ENCODE data around the gene RAD51B. TPM values are rescaled to one million over a fixed set of nuclear protein-coding genes. Genes with fewer than 3 reads are reported as not detected.

The RAD51B gene
- polyA plus RNA-seq (2012; ENCODE audit: missing spikeins) = 19.6 TPM

DNA sequence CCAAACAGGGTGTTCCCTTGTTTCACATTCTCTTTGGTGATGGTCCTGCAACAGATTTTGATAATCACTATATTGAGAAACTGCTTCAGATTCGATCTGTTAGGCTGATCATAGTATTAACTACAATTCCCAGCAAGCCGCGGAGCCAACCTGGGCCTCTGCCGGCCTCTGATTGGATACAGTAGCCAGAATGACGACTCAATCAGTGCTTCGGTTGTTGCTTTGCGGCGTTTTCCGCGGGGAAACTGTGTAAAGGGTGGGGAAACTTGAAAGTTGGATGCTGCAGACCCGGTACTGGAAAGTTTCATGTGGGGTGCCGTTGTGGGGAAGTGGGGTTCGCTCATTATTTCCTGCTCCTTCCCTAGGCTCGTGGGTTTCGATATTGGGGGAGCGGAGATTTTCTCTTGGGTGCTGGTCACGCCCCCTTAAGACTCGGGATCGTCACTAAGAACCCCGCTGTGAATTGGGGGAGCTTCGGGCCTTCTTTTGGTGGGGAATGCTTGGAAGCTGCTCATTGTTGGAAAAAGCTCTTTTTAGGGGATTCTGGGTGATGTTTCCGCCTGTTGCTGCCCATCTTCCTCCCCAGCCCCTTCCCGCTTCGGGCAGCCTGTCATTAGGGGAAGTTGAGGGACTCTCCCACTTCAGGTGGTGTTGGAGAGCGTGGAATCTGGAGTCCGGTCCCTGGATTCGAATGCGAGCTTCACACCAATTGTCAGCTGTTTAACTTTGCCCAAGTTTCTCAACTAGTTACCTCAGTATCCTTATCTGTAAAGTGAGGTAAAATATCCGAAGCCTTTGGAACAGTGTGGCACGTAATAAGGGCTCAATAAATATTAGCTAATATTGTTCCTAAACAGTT is at the start of gene RAD51B:
RAD51B (plus strand) TSS at position 217 of the 859 bp plus-strand sequence.
- FAIRE-seq = peak; percentile 96
- peak; percentile 34; the same call in 1 of the 2 replicates for TF ChIP-seq TAF1 (IDR thresholded peaks at IDR 0.05; ENCODE audit: borderline replicate concordance, low read depth, low read length)
- peak; percentile 60 for TF ChIP-seq POLR2AphosphoS5 (IDR thresholded peaks at IDR 0.05; ENCODE audit: low read depth, low read length)
- peak; percentile 58 for TF ChIP-seq POLR2A (IDR thresholded peaks at IDR 0.05; ENCODE audit: low read depth, low read length)

DNA sequence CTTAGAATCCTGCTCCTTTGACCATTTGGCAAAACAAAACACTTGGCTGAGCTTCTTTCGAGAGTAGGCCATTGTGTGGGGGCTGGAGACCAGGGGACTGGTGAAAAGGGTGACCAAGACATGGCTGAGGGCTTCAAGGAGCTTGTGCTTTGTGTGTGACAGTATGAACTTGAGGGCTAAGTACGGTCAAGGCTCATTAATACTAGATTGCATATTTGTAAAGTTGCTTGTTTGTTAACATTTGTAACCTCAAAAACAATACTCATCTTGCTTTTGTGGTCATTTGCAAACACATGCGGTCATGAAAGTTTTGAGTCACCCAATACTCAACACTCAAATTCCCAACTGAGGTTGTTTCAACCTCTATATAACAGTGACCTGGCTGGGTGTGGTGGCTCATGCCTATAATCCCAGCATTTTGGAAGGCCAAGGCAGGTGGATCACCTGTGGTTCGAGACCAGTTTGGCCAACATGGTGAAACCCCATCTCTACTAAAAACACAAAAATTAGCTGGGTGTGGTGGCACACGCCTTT is 45.7 kb upstream of the RAD51B start:
- DNase-seq (ENCODE audit: insufficient read length) = no peak
- FAIRE-seq = no peak
- no peak for TF ChIP-seq POLR2AphosphoS5 (IDR thresholded peaks at IDR 0.05; ENCODE audit: low read depth, low read length)

More for the DNA sequence above, at the start of gene RAD51B:
- DNase-seq (ENCODE audit: insufficient read length) = peak; percentile 57

DNA sequence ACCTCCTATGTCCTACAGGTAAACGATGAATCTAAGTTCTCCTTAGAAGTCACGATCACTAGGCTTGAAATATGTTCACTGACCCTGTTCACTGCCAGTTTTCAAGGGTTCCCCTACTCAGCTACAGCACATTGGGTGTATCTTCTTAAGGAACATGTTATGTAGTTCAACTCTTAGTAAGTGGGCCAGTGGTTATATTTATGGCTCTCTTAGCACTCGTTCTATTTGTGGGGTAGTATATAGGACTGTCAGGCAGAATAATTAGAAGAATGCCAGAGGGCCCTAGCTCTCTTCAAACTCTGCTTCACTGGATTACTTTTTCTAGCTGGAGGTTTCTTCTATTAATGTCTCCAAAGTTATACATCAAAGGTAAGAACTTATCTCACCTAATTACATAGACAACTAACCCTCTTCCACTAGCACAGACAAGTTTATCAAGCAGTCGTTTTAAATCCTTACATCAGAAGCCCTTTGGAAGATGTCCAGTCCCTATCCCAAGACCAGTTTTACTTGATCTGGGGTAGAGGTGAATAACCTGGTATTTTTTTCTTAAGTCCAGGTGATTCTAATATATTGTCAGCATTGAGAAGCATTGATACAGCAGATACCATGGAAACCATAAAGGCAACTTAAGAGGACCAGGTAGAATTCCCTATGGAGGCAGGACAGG is 42.8 kb upstream of the RAD51B start:
- DNase-seq (ENCODE audit: insufficient read length) (no peak), FAIRE-seq (no peak)
- TF ChIP-seq POLR2A (IDR thresholded peaks at IDR 0.05; ENCODE audit: low read depth, low read length) (no peak), POLR2AphosphoS5 (IDR thresholded peaks at IDR 0.05; ENCODE audit: low read depth, low read length) (no peak), TAF1 (IDR thresholded peaks at IDR 0.05; ENCODE audit: borderline replicate concordance, low read depth, low read length) (no peak)

DNA sequence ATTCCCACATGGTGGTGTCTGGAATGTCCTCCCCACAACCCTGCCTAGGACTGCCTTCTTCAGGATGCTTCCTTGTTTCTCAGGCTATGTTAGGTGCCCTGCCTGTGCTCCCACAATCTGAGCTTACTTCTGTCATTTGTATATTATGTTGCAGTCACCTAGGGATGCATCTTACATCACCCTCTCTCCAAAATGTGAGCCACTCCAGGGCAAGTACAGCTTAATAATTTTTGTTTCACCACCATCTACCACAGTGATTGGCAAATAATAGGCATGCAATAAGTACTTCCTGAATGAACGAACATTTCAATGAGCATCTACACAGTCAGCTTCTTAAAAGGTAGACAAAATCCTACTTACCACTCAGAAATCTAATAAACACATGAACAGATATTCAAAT is 40.8 kb upstream of the RAD51B start:
- no peak for FAIRE-seq
- no peak for DNase-seq (ENCODE audit: insufficient read length)
- TF ChIP-seq POLR2AphosphoS5 (IDR thresholded peaks at IDR 0.05; ENCODE audit: low read depth, low read length) (no peak), TAF1 (IDR thresholded peaks at IDR 0.05; ENCODE audit: borderline replicate concordance, low read depth, low read length) (no peak), POLR2A (IDR thresholded peaks at IDR 0.05; ENCODE audit: low read depth, low read length) (no peak)

DNA sequence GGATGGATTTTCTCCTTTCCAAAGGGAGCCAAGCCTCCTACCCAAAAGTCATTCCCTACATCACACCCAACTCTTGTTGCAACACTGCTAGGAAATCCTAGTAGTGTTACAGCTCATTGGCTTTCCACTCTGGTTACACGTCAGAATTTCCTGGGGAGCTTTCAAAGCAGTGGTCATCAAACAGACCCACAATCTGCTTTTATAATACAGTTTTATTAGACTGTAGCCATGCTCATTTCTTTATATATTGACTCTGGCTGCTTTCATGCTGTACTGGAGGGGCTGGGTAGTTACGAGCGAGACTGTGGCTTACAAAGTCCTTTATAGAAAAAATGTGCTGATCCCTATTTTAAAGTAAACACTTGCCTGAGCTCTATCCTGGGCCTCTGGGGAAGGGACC is 37.5 kb upstream of the RAD51B start:
- FAIRE-seq (no peak), DNase-seq (ENCODE audit: insufficient read length) (no peak)
- TF ChIP-seq POLR2A (IDR thresholded peaks at IDR 0.05; ENCODE audit: low read depth, low read length) (no peak), POLR2AphosphoS5 (IDR thresholded peaks at IDR 0.05; ENCODE audit: low read depth, low read length) (no peak), TAF1 (IDR thresholded peaks at IDR 0.05; ENCODE audit: borderline replicate concordance, low read depth, low read length) (no peak)

DNA sequence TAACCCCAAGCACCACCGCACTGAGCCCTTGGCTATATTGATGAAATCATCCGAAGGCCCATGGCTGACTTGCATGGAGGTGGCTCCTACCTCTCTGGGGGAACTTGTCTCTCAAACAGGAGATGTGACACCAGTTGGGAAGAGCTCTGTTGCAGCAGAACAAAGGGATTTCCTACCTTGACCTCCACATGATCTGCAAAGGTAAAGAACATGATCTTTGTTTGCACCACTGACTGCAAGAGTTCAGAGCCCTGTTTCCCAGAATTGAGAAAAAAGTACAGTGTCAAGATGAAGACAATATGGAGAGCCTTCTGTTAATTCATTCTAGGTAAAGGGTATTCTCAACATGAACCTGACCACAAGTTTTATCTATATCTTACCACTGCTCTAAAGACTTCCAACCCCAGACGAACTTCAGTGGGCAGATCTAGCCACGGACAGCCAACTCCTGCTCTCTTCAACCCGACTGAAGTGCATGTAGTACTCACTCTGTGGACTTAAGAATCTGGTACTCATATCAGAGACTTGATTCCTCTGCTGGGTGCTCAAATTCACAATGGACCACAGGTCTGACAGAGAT is 35.2 kb upstream of the RAD51B start:
- DNase-seq (ENCODE audit: insufficient read length) (no peak), FAIRE-seq (no peak)
- TF ChIP-seq POLR2A (IDR thresholded peaks at IDR 0.05; ENCODE audit: low read depth, low read length) (no peak), TAF1 (IDR thresholded peaks at IDR 0.05; ENCODE audit: borderline replicate concordance, low read depth, low read length) (no peak), POLR2AphosphoS5 (IDR thresholded peaks at IDR 0.05; ENCODE audit: low read depth, low read length) (no peak)

DNA sequence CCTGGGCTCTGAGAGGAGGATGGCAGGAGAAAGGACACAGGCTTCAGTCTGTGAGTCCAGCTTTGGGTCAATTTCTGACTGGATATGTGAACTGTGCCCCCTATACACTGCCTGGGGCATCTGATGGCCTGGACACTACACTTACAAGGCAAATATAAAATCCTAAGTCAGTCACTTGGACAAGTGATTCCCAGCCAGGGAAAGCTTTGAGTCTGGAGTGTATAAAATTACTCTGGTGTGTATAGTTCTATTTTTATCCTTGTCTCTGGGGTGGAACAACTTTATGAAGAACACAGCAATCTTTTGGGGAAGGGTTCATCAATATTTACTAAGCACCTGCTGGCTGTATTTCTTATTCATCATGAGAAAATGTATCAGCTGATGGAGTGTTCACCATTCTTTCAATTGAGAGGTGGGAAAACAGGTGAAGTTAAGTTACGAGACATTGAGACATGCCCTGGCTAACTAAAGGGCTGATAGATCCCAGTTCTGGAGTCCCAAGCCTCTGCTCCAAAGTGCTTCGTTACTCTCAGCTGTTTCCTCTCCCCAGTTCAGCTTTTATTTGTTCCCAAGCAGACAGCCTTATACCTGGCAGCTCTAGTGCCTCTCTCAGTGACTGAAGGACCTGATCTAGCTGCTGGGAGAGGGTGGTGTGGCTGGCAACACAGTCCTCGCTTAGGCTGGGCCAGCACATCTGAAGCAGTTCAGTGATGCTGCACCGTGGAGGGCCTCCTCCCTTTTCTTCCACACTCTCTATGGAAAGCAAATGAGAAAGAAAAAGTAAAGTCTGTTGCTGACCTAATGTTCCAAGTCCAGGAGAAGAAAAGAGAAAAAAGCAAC is 34.1 kb upstream of the RAD51B start:
- DNase-seq (ENCODE audit: insufficient read length) (no peak), FAIRE-seq (no peak)
- TF ChIP-seq TAF1 (IDR thresholded peaks at IDR 0.05; ENCODE audit: borderline replicate concordance, low read depth, low read length) (no peak), POLR2AphosphoS5 (IDR thresholded peaks at IDR 0.05; ENCODE audit: low read depth, low read length) (no peak), POLR2A (IDR thresholded peaks at IDR 0.05; ENCODE audit: low read depth, low read length) (no peak)

DNA sequence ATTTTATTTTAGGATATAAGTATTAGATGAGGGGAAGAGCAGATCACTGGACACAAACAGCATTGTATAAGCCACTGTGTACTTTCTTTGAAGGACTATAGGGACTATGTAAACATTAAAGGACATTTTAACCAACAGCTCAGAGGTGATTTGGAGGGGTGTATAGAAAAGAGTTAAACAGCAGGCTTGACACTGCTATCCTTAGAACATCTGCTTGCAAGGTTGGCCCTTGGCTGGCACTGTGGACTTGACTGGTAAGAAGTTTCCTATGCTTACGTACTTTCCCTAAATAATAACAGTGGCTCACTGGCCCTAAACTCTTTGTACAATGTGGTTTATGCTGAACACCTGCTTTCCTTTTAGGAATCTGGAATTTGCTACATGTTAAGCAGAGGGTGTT is 31.9 kb upstream of the RAD51B start:
- no peak for DNase-seq (ENCODE audit: insufficient read length)
- no peak for TF ChIP-seq POLR2A (IDR thresholded peaks at IDR 0.05; ENCODE audit: low read depth, low read length)
- no peak for TF ChIP-seq POLR2AphosphoS5 (IDR thresholded peaks at IDR 0.05; ENCODE audit: low read depth, low read length)
- no peak for TF ChIP-seq TAF1 (IDR thresholded peaks at IDR 0.05; ENCODE audit: borderline replicate concordance, low read depth, low read length)
- no peak for FAIRE-seq

DNA sequence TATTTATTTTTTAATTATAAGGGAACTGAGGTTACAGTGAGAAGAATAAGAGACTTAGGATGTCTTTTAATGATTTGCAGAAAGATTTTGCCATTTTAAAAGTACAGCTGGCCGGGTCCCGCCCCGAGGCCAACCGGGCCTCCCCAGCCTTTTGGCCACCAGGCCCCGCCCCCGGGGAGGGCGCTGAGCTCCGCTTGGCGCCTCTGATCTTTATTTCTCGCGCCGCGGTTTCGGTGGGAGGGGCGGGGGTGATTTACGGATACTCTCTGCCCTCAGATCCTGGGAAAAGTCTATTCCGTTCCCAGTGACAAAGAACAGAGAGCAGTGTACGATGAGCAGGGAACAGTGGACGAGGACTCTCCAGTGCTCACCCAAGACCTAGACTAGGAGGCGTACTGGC is 20.8 kb upstream of the RAD51B start:
- DNase-seq (ENCODE audit: insufficient read length) = no peak

DNA sequence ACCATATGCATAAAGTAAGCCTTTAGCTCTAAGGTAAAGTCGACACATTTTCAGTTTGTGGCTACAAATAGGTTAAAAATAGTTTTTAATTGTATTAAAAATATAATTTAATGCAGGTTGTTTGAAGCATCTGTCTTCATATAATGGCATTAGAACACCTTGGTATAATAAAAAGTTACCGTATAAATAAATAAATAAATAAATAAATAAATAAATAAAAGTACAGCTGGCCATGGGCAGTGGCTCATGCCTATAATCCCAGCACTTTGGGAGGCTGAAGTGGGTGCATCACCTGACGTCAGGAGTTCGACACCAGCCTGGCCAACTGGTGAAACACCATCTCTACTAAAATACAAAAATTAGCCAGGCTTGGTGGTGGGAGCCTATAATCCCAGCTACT is 18.8 kb upstream of the RAD51B start:
- TF ChIP-seq POLR2A (IDR thresholded peaks at IDR 0.05; ENCODE audit: low read depth, low read length) = no peak
- FAIRE-seq (no peak), DNase-seq (ENCODE audit: insufficient read length) (no peak)

More for the DNA sequence above, 20.8 kb upstream of the RAD51B start:
- no peak for FAIRE-seq
- no peak for TF ChIP-seq POLR2A (IDR thresholded peaks at IDR 0.05; ENCODE audit: low read depth, low read length)
- no peak for TF ChIP-seq TAF1 (IDR thresholded peaks at IDR 0.05; ENCODE audit: borderline replicate concordance, low read depth, low read length)
- TF ChIP-seq POLR2AphosphoS5 (IDR thresholded peaks at IDR 0.05; ENCODE audit: low read depth, low read length) = no peak

DNA sequence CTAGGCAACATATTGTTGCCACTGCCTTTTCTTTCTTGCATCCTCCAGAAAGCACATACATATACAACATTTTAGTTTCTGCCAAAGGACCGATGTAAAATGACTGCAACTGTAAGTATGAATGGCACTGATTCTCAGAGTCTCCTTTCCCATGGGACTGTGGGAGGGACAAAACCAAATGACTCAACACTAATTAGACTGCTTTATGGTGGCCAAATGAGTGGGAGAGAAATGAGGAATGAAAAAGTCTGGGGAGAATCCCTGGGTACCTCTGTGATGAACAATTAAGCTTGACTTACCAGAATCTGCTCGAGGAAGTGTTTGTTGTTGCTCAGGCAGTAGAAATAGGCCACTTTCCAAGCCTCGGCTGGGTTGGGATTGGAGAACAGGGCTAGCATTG is 13.3 kb upstream of the RAD51B start:
- DNase-seq (ENCODE audit: insufficient read length) (no peak), FAIRE-seq (no peak)

More for the DNA sequence above, 13.3 kb upstream of the RAD51B start:
- TF ChIP-seq POLR2A (IDR thresholded peaks at IDR 0.05; ENCODE audit: low read depth, low read length) = no peak
- no peak for TF ChIP-seq TAF1 (IDR thresholded peaks at IDR 0.05; ENCODE audit: borderline replicate concordance, low read depth, low read length)

All from GM12892 (cell line).